Measurements from ENCODE around the gene PLA2G6. TPM values are rescaled to one million over a fixed set of nuclear protein-coding genes. Genes with fewer than 3 reads are reported as not detected.
A peak's percentile ranks its signal among the peaks of the same experiment; 100 is the strongest.

PLA2G6 gene
- total and polyA plus RNA-seq, 9 of the 15 experiments (the other 6 are each of a cell fraction or from before 2014, with no cell fraction given), result 0.11 to 12.2 (median 9.7) TPM

DNA sequence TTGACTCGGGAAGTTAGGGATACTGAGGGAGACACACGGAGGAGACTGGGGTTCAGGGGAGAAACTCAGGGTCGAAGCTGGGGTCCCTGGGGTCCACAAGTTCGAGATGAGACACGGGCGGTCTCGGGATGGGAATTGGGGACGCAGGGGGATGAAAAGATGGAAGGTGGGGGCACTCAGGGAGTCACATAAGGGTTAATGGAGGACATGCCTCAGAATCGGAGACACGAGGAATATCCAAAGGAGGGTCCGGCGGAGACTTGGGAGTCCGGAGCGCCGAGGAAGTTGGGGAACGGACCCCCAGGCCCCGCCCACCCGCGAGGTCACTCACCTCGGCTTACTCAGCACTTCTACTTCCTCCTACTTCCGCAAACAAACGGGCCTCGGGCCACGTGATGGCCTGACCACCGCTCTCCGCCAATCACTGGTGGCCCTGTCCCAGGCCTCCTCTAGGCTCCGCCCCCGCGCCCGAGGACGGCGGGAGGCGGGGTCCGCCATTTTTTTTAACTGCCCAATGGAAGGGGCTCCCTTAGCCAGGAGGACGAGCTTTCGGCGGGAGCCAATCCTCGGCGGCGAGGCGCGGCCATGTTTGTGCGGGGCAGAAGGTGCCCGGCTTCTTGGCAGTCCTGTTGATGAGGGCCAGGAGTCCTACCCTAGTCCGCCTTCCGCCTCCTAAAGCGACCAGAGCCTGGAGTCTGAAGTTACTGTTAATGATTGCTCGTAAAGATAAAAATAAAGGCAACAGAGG is at the start of gene PLA2G6 (continued):
- TF ChIP-seq, protein P1, sequence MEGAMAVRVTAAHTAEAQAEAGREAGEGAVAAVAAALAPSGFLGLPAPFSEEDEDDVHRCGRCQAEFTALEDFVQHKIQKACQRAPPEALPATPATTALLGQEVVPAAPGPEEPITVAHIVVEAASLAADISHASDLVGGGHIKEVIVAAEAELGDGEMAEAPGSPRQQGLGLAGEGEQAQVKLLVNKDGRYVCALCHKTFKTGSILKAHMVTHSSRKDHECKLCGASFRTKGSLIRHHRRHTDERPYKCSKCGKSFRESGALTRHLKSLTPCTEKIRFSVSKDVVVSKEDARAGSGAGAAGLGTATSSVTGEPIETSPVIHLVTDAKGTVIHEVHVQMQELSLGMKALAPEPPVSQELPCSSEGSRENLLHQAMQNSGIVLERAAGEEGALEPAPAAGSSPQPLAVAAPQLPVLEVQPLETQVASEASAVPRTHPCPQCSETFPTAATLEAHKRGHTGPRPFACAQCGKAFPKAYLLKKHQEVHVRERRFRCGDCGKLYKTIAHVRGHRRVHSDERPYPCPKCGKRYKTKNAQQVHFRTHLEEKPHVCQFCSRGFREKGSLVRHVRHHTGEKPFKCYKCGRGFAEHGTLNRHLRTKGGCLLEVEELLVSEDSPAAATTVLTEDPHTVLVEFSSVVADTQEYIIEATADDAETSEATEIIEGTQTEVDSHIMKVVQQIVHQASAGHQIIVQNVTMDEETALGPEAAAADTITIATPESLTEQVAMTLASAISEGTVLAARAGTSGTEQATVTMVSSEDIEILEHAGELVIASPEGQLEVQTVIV (CRISPR knock-in tag; IDR thresholded peaks at IDR 0.05; ENCODE audit: borderline replicate concordance), result no peak
- TF ChIP-seq ZNF696 (CRISPR knock-in tag; conservative IDR thresholded peaks at IDR 0.05), result no peak
- TF ChIP-seq, protein P2, sequence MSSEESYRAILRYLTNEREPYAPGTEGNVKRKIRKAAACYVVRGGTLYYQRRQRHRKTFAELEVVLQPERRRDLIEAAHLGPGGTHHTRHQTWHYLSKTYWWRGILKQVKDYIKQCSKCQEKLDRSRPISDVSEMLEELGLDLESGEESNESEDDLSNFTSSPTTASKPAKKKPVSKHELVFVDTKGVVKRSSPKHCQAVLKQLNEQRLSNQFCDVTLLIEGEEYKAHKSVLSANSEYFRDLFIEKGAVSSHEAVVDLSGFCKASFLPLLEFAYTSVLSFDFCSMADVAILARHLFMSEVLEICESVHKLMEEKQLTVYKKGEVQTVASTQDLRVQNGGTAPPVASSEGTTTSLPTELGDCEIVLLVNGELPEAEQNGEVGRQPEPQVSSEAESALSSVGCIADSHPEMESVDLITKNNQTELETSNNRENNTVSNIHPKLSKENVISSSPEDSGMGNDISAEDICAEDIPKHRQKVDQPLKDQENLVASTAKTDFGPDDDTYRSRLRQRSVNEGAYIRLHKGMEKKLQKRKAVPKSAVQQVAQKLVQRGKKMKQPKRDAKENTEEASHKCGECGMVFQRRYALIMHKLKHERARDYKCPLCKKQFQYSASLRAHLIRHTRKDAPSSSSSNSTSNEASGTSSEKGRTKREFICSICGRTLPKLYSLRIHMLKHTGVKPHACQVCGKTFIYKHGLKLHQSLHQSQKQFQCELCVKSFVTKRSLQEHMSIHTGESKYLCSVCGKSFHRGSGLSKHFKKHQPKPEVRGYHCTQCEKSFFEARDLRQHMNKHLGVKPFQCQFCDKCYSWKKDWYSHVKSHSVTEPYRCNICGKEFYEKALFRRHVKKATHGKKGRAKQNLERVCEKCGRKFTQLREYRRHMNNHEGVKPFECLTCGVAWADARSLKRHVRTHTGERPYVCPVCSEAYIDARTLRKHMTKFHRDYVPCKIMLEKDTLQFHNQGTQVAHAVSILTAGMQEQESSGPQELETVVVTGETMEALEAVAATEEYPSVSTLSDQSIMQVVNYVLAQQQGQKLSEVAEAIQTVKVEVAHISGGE (CRISPR knock-in tag; IDR thresholded peaks at IDR 0.05), result no peak
- no peak for TF ChIP-seq ZNF507 (tag; conservative IDR thresholded peaks at IDR 0.05)
- TF ChIP-seq GABPB1 (CRISPR knock-in tag; IDR thresholded peaks at IDR 0.05), result no peak
- no peak for TF ChIP-seq ZNF197 (CRISPR knock-in tag; IDR thresholded peaks at IDR 0.05; ENCODE audit: low read depth)
- TF ChIP-seq NFIC (IDR thresholded peaks at IDR 0.05), result no peak
- TF ChIP-seq, protein P3, sequence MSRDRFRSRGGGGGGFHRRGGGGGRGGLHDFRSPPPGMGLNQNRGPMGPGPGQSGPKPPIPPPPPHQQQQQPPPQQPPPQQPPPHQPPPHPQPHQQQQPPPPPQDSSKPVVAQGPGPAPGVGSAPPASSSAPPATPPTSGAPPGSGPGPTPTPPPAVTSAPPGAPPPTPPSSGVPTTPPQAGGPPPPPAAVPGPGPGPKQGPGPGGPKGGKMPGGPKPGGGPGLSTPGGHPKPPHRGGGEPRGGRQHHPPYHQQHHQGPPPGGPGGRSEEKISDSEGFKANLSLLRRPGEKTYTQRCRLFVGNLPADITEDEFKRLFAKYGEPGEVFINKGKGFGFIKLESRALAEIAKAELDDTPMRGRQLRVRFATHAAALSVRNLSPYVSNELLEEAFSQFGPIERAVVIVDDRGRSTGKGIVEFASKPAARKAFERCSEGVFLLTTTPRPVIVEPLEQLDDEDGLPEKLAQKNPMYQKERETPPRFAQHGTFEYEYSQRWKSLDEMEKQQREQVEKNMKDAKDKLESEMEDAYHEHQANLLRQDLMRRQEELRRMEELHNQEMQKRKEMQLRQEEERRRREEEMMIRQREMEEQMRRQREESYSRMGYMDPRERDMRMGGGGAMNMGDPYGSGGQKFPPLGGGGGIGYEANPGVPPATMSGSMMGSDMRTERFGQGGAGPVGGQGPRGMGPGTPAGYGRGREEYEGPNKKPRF (IDR thresholded peaks at IDR 0.05; ENCODE audit: low read depth, low read length), result no peak
- TF ChIP-seq NR2C1 (IDR thresholded peaks at IDR 0.05), result peak; percentile 53; the same call in 1 of the 2 replicates
- TF ChIP-seq NR2C1 (tag; IDR thresholded peaks at IDR 0.05), result peak; percentile 52
- TF ChIP-seq NFIX (CRISPR knock-in tag; IDR thresholded peaks at IDR 0.05; ENCODE audit: low read depth), result no peak
- no peak for TF ChIP-seq TRIM24 (IDR thresholded peaks at IDR 0.05)
- TF ChIP-seq, protein P4, sequence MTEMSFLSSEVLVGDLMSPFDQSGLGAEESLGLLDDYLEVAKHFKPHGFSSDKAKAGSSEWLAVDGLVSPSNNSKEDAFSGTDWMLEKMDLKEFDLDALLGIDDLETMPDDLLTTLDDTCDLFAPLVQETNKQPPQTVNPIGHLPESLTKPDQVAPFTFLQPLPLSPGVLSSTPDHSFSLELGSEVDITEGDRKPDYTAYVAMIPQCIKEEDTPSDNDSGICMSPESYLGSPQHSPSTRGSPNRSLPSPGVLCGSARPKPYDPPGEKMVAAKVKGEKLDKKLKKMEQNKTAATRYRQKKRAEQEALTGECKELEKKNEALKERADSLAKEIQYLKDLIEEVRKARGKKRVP (CRISPR knock-in tag; IDR thresholded peaks at IDR 0.05), result no peak
- no peak for TF ChIP-seq MTA1 (IDR thresholded peaks at IDR 0.05; ENCODE audit: borderline replicate concordance)
- TF ChIP-seq ZFPM2 (CRISPR knock-in tag; IDR thresholded peaks at IDR 0.05), result no peak
- no peak for TF ChIP-seq PHB (CRISPR knock-in tag; IDR thresholded peaks at IDR 0.05)
- no peak for TF ChIP-seq POU5F1 (IDR thresholded peaks at IDR 0.05; ENCODE audit: borderline replicate concordance, low read depth, low read length, partially characterized antibody)
- no peak for TF ChIP-seq HNRNPUL1 (IDR thresholded peaks at IDR 0.05; ENCODE audit: low read length)
- no peak for TF ChIP-seq FOXP1 (CRISPR knock-in tag; IDR thresholded peaks at IDR 0.05)
- TF ChIP-seq PHF8 (IDR thresholded peaks at IDR 0.05; ENCODE audit: borderline replicate concordance, low read length), result peak; percentile 38; the same call in 1 of the 2 replicates

All from K562 (cell line).